ENCODE data around the gene DPAGT1.

- no peak for TF ChIP-seq CTCF (IDR thresholded peaks at IDR 0.05)
- no peak for TF ChIP-seq POLR2A (IDR thresholded peaks at IDR 0.05)
Observed at GRCh38 chr11:119116235-119116594, 14.6 kb upstream of the DPAGT1 start.
